Vagina (tissue), 2 donors: Measurements from ENCODE around the gene LSM14A.

Source experiments
- CTCF ChIP-seq, 3 experiments: fragments of 450-650 bp in 2 of 3; fragments of 200-600 bp in 1 of 3; sonication (generic) in 1 of 3; IDR thresholded peaks; one replicate each; pipeline ENCODE4 v1.5.1; 2017 to 2019; ENCODE audit warnings: antibody characterized with exemption in 3 of 3, mild to moderate bottlenecking in 2 of 3, moderate library complexity in 2 of 3
- POLR2A ChIP-seq, 2 donors: fragments of 450-650 bp; IDR thresholded peaks; one replicate each; pipeline ENCODE4 v1.6.1; 2017; ENCODE audit warnings: antibody characterized with exemption in 2 of 2, mild to moderate bottlenecking in 2 of 2, moderate library complexity in 2 of 2

- TF ChIP-seq CTCF (IDR thresholded peaks at IDR 0.05) (no peak), POLR2A (IDR thresholded peaks at IDR 0.05) (no peak)
Measured at GRCh38 chr19:34127684-34128189, 44.6 kb upstream of the LSM14A start.
